GM21528 (cell line): ENCODE measurements around the gene GET3.
"Not testable (repeated sequence)": the region's sequence is repeated elsewhere in the genome, so short reads cannot be mapped to it uniquely, and the experiment has no call there.

Source experiments
- ATAC-seq: cut with Tn5 transposase; IDR thresholded peaks from one replicate; pipeline ENCODE4 v1.9.1; 2021; ENCODE audit warnings: mild to moderate bottlenecking, moderate library complexity; ENCODE audit not compliant: unreplicated experiment, low FRiP score

The GET3 gene

GRCh38 chr19:12790628-12791344, 53.5 kb downstream of the GET3 start:
- ATAC-seq: no peak

- peak; percentile 25 for ATAC-seq
Observed at GRCh38 chr19:12791345-12792050, 54.2 kb downstream of the GET3 start, which contains the start of gene JUNB. Gene JUNB (plus strand): TSS chr19:12791486. CDS start chr19:12791772, 286 bp downstream.

DNA sequence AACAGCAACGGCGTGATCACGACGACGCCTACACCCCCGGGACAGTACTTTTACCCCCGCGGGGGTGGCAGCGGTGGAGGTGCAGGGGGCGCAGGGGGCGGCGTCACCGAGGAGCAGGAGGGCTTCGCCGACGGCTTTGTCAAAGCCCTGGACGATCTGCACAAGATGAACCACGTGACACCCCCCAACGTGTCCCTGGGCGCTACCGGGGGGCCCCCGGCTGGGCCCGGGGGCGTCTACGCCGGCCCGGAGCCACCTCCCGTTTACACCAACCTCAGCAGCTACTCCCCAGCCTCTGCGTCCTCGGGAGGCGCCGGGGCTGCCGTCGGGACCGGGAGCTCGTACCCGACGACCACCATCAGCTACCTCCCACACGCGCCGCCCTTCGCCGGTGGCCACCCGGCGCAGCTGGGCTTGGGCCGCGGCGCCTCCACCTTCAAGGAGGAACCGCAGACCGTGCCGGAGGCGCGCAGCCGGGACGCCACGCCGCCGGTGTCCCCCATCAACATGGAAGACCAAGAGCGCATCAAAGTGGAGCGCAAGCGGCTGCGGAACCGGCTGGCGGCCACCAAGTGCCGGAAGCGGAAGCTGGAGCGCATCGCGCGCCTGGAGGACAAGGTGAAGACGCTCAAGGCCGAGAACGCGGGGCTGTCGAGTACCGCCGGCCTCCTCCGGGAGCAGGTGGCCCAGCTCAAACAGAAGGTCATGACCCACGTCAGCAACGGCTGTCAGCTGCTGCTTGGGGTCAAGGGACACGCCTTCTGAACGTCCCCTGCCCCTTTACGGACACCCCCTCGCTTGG, 55.0 kb downstream of the GET3 start:
- ATAC-seq: no peak

GRCh38 chr19:12792853-12793289, 55.6 kb downstream of the GET3 start:
- no peak for ATAC-seq

DNA sequence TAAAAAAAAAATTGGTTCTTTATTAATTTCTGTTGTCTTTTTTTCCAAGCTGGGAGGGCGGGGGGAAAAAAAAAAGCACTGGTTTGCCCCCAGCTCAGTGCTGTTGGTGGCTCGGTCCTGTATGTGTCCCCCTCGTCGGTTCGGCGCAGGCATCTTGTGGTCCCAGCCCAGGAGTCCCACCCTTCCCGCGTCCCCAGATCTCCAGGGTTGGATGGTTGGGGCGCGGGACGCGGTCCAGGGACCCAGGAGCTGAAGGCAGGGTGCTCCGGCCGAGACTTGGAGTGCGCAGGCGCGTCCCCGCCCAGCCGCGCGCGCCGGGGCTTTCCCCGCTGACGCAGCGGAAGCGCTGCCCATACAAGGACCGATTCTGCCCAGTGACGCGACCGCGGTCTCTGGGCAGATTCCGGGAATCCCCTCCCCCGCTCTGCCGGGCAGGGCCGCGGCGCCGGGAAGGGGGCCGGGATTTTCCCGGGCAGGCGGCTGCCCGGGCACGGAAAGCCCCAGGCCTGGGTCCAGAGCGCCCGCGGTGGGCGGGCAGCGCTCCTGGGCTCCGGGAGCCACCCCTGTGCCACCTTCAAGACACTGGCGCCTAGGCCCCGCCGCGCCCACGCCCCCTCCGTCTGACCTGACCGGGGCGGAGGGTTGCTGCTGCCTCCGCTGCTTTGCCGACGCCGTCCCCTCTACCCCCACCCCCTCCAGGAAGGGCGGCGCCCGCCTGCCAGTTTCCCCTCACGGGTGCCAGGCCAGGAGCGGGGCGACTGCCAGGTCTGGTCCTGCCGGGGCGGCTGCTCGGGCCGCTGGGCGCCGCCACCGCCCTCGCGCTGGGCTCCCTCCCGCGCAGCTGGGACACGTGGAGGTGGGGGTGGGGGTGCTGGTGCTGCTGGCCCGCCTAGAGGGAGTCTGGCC, 56.2 kb downstream of the GET3 start:
- peak; percentile 33 for ATAC-seq

DNA sequence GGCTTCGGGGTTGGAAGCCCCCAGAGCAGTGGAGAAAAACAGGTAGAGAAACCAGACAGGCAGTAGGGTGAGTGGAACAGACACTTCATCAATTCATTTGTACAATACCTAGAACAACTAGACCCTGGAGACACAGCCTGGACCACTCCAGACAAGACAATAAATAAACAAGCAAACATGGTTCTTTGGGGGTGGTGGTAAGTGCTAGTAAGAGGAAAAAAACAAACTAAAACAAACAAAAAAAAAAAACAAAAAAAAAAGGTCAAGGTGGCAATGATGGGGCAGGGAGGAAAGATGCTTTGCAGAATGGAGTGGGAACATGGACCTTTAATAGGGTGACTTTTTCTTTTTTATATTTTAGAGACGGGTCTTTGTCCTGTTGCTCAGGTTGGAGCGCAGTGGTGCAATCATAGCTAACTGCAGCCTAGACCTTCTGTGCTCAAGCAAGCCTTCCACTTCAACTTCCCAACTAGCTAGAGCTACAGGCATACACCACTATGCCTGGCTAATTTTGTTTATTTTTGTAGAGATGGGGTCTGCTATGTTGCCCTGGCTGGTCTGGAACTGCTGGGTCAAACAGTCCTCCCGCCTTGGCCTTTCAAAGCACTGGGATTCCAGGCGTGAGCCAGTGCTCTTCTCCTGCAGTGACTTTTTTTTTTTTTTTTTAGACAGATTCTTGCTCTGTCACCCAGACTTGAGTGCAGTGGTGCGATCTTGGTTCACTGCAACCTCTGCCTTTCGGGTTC, 57.1 kb downstream of the GET3 start:
- ATAC-seq: no peak

- no peak for ATAC-seq
Observed at GRCh38 chr19:12794971-12795381, 57.7 kb downstream of the GET3 start.

DNA sequence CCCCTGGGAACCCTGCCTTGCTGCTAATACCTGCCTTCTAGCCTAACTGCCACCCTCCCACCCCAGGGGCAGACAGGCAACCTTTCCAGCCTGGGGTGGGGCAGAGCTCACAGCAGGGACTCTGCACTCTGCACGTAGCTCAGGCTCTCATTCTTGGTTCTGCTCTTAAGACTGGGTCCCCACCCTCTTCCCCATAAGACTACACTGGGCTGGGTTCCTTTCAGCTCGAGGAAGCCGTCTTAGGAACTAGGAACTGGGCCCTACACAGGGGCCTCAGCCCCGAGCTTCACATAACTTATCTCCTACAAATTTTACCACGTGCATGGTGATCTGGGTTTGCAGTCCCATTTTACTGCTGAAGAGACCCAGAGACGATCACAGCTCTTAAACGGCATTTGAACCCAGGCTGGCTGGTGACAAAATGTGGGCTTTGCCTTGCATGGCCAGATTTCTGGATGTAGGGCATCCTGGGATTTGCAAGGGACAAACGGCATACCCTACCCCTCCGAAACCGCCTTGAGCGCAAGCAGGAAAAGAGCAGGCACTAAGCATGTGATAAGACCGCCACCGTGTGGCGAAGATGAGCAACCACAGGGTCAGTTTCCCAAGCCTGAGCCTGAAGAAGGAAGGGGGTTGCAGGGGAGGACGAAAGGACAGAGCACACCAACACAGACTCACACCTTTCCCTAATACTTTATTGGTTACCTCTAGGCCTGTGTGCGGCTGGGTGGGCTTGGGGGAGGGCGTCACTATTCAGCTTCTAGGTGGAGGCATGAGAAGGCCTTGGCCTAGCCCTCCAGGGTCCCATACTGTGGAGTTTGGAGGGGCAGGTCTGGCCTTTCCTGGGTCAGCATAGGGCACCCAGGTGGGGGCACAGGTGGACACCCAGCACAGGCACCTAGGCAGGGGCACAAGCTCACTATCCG, 59.1 kb downstream of the GET3 start:
- ATAC-seq: no peak

DNA sequence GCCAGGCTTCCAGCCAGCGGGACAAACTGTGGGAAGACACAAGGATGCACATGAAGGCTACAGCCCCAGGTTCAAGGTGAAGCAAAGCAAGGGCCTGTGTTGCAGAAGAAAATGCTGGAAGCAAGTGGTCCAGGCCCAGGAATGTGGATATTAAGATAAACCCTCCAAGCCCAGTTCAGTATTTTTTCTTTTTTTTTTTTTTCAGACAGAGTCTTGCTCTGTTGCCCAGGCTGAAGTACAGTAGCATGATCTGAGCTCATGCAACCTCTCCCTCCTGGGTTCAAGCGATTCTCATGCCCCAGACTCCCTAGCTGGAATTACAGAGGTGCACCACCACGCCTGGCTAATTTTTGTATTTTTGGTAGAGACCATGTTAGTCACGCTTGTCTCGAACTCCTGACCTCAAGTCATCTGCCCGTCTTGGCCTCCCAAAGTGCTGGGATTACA, 59.9 kb downstream of the GET3 start:
- ATAC-seq: no peak

DNA sequence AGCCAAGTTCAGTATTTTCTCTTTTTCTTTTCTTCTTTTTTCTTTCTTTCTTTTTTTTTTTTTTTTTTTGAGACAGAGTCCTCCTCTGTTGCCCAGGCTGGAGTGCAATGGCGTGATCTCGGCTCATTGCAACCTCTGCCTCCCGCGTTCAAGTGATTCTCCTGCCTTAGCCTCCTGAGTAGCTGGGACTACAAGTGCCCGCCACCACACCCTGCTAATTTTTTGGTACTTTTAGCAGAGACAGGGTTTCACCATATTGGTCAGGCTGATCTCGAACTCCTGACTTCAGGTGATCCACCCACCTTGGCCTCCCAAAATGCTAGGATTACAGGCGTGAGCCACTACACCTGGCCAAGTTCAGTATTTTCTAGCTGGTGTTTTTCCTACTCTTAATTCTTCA, 60.3 kb downstream of the GET3 start:
- ATAC-seq: not testable (repeated sequence)
